MM.1S (cell line): ENCODE results near the gene GALNTL6.

Experiments
- EZH2 ChIP-seq: fragments of 300-600 bp; sonication (generic); optimal IDR thresholded peaks from 2 replicates; pipeline ENCODE3; 2017; ENCODE audit warnings: low read depth, mild to moderate bottlenecking, antibody characterized with exemption, low read length, mixed read lengths
- TF ChIP-seq, protein P1 (sequence below): fragments of 300-600 bp; sonication (generic); IDR thresholded peaks from 2 replicates; pipeline ENCODE4 v1.5.1; 2016; ENCODE audit warnings: antibody characterized with exemption, low read length, mixed read lengths

DNA sequence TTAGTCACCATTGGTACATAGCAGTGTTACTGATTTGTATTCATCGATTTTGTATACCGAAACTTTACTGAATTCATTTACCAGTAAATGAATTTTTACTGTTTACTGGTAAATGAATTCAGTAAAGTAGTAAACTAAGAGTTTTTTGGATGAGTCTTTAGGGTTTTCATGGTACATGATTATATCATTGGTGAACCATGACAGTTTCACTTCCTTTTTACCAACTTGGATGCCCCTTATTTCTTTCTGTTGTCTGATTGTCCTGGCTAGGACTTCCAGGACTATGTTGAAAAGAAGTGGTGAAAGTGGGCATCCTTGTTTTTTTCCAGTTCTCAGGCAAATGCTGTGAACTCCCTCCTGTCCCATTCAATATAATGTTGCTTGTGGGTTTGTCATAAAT is 494.9 kb downstream of the GALNTL6 start:
- TF ChIP-seq, protein P1, sequence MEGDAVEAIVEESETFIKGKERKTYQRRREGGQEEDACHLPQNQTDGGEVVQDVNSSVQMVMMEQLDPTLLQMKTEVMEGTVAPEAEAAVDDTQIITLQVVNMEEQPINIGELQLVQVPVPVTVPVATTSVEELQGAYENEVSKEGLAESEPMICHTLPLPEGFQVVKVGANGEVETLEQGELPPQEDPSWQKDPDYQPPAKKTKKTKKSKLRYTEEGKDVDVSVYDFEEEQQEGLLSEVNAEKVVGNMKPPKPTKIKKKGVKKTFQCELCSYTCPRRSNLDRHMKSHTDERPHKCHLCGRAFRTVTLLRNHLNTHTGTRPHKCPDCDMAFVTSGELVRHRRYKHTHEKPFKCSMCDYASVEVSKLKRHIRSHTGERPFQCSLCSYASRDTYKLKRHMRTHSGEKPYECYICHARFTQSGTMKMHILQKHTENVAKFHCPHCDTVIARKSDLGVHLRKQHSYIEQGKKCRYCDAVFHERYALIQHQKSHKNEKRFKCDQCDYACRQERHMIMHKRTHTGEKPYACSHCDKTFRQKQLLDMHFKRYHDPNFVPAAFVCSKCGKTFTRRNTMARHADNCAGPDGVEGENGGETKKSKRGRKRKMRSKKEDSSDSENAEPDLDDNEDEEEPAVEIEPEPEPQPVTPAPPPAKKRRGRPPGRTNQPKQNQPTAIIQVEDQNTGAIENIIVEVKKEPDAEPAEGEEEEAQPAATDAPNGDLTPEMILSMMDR: no peak
- no peak for TF ChIP-seq EZH2
